Measurements from ENCODE around the gene TMEM154.

DNA sequence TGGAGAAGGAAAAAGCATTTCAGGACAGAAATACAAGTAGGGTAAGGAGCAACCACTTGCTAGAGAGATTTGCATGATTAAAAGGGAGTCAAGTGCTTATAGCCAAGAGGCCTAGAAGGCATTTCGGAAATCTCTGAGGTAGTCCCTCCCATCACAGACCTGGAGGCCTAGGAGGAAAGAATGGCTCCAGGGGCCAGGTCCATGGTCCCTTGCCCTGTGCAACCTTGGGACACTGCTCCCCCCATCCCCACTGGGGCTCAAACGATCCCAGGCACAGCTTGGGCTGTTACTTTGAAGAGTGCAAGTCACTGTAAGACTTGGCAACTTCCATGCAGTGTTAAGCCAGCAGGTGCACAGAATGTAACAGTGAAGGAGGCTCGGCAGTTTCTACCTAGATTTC lies 92.7 kb downstream of the TMEM154 start:
- TF ChIP-seq CTCF (IDR thresholded peaks at IDR 0.05; ENCODE audit: low read depth, low read length) (no peak), EZH2phosphoT487 (IDR thresholded peaks at IDR 0.05; ENCODE audit: low read depth) (no peak)
